GM12801 (cell line): ENCODE measurements around the gene GAS7.

Experiments used
- TF ChIP-seq, protein P1 (sequence below): IDR thresholded peaks from one replicate; pipeline ENCODE4 v1.5.1; 2011; ENCODE audit warnings: control low read depth; ENCODE audit not compliant: insufficient read length; ENCODE audit errors: extremely low read depth

Gene GAS7

DNA sequence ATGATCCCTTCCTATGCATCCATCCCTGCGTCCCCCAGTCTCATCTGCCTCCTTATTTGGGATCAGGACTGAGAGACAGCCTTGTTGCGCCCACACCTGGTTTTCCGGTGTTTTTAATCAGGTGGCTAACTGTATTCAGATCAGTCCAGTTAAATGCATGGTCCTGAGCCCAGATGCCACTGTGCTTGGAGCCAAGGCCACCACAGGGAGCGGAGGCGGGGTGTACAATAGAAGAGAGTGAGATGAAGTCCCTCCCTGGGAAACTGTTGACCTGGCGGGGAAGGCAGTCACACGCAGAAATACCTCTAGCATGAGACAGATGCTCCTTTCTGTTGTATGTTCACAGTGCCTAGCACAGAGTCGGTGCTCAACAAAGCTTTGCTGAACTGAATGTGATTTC is 299.6 kb downstream of the GAS7 start:
- TF ChIP-seq, protein P1, sequence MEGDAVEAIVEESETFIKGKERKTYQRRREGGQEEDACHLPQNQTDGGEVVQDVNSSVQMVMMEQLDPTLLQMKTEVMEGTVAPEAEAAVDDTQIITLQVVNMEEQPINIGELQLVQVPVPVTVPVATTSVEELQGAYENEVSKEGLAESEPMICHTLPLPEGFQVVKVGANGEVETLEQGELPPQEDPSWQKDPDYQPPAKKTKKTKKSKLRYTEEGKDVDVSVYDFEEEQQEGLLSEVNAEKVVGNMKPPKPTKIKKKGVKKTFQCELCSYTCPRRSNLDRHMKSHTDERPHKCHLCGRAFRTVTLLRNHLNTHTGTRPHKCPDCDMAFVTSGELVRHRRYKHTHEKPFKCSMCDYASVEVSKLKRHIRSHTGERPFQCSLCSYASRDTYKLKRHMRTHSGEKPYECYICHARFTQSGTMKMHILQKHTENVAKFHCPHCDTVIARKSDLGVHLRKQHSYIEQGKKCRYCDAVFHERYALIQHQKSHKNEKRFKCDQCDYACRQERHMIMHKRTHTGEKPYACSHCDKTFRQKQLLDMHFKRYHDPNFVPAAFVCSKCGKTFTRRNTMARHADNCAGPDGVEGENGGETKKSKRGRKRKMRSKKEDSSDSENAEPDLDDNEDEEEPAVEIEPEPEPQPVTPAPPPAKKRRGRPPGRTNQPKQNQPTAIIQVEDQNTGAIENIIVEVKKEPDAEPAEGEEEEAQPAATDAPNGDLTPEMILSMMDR = no peak

DNA sequence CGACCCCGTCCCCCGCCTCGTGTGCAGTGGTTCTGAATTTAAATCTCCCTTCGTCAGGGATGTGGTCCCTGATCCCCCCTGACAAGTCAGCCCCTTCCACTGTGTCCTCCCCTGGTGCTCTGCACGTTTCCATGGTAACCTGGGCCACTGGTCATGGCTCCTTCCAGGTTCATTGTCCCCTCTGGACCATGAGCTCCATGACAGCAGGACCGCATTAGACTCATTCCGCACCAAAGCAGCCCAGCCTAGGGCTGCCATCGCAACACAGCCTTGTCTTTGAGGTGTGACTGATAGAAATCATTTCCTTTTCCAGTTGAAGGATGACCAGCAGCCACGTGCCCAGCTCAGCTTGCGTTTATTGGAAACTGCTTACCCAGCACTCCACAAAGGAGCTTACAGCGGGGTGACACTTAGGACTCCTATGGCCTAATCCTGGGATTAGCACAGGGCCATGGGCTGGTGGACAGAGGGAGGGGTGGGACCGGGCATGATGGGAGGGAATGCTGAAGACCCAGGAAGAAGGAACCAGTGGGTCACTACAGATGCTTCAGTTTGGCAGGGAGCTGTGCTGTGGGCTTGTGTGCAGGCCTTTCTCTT is 300.9 kb downstream of the GAS7 start:
- TF ChIP-seq, protein P1 = no peak

DNA sequence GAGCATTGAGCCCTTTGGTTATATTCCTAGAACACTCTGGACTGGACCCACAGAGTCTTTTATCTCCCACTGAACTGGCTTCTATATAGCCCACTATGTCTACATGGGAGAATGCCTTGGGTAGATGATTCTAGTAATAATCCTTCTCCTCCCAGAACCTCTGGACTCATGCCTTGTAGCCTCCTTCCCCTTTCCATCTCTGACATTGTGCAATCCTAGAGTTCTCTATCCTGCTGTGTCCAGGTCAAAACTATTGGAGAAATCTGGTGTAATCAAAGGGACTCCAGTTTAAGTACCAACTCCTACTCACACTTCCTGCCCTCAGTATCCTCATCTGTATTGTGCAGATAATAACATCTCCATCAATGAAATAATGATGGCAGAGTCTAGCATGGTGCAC is 302.5 kb downstream of the GAS7 start:
- TF ChIP-seq, protein P1 = no peak

DNA sequence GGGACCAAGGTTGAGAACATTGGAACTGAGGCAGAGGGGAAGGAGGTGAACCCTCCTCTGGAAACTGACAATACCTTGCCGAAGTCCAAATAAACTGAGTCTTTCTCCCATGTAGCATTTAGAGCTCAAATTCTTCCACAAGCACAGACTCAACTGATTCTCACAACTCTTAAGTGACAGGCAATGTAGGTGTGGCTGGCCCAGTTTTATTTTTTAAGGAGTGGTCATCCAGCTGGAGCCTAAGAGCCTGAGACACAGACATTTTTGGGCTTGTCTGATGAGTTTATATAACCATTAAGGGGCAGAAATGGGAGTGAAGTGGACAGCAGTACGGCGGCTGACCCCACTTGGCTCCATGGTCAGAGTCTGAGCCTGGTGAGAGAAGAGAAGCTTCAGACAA is 304.2 kb downstream of the GAS7 start:
- TF ChIP-seq, protein P1 = no peak

DNA sequence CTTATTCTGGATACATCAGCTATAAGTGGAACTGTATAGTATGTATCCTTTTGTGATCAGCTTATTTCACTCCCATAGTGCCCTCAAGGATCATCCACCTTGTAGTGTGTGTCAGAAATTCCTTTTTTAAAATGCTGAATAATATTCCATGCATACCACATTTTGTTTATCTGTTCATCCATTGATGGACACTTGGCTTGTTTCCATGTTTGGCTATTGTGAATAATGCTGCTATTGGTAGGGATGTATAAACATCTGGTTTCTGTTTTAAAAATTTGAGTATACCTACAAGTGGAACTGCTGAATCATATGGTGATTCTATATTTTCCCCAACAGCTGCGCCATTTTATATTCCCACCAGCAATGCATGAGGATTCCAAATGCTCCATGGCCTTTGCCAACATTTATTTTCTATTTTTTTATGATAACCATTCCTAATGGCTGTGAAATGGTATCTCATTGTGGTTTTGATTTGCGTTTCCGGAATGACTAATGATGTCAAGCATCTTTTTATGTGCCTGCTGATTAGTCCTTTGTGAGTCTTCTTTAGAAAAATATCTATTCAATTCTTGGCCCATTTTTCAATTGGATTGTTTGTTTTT is 304.9 kb downstream of the GAS7 start:
- TF ChIP-seq, protein P1 = no peak

DNA sequence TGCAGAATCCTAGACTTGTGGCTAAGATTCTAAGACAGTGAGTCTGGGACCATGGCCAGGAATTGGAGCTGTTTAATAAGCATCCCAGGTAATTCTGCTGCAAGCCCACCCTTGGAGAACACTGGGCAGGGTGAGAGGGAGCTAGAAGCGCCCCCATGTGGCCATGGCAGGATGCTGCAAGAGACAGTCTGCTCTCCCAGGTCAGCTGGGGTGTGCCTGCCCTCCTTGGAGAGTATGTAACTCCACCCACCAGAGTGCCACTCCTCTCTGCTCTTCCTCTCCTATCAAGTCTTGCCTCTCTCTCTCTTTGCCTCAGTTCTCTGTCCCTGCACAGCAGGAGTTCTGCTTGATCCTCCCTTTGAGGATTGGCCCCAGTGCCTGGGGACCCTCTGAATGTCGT is 308.3 kb downstream of the GAS7 start:
- TF ChIP-seq, protein P1 = no peak

DNA sequence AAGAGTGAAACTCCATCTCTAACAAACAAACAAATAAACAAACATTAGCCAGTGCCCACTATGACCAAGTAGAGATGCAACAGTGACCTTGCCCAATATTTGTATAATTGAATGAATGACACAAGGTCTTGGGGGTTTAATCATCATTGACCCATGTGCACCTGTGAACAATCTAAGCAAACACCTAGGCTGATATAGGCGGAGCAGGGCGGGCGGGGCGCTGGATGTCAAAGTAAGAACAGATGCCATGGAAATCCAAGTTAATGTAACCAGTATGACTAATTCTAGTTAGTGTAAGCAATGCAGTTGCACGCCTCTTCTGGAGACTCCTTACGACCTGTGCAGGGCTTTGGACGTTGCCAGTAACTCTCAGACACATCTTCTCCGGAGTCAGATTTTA is 310.9 kb downstream of the GAS7 start:
- TF ChIP-seq, protein P1 = no peak
